GM10248 (cell line): Measurements from ENCODE around the gene CDHR1.

Experiments
- CTCF ChIA-PET: fragments of 300-600 bp; sonication (Branson Sonifier 250); formaldehyde crosslinking; extraction: SDS; loops from one replicate; lab custom pipeline; 2021; ENCODE audit warnings: antibody characterized with exemption; lab: Yijun Ruan, JAX
- POLR2A ChIA-PET: fragments of 350-650 bp; sonication (Branson Sonifier 250); formaldehyde crosslinking; extraction: SDS; loops from one replicate; lab custom pipeline; 2020; ENCODE audit warnings: antibody characterized with exemption; lab: Yijun Ruan, JAX
- DNase-seq: peaks from one replicate; pipeline ENCODE4 v3.0.0; 2012; ENCODE audit errors: extremely low spot score
- TF ChIP-seq, protein P1 (sequence below): IDR thresholded peaks from 2 replicates; pipeline ENCODE4 v1.5.1; 2012; ENCODE audit warnings: mild to moderate bottlenecking, low read depth; ENCODE audit errors: extremely low read depth, missing control alignments, control extremely low read depth

CDHR1 gene

DNA sequence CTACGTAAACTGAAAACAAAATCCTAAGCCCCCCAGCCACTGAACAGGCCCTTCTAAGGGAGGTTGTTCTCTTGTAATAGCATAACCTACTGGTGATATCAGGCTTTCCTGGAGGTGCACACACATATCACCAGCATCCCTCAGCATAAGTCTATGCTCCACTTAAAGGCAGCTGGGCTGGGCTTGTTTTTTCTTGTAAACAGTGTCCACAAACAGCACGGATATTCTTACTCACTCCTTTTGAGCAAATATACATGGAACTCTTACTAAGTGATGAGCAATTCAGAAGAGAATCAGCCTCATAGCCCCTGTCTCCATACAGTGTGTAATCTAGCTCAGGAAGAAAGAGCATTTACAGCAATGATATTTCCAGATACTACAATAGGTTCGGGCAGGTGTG, 44.6 kb downstream of the CDHR1 start:
- CTCF ChIA-PET, result interaction anchor here (0.8 to 1.8 kb wide), 4 partner anchors 12 to 298 kb away, joined by 3 to 7 read pairs (median 5); no protein-coding TSS in a partner anchor
- POLR2A ChIA-PET, result no interaction called here
- TF ChIP-seq, protein P1, sequence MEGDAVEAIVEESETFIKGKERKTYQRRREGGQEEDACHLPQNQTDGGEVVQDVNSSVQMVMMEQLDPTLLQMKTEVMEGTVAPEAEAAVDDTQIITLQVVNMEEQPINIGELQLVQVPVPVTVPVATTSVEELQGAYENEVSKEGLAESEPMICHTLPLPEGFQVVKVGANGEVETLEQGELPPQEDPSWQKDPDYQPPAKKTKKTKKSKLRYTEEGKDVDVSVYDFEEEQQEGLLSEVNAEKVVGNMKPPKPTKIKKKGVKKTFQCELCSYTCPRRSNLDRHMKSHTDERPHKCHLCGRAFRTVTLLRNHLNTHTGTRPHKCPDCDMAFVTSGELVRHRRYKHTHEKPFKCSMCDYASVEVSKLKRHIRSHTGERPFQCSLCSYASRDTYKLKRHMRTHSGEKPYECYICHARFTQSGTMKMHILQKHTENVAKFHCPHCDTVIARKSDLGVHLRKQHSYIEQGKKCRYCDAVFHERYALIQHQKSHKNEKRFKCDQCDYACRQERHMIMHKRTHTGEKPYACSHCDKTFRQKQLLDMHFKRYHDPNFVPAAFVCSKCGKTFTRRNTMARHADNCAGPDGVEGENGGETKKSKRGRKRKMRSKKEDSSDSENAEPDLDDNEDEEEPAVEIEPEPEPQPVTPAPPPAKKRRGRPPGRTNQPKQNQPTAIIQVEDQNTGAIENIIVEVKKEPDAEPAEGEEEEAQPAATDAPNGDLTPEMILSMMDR, result no peak
- DNase-seq, result no peak

DNA sequence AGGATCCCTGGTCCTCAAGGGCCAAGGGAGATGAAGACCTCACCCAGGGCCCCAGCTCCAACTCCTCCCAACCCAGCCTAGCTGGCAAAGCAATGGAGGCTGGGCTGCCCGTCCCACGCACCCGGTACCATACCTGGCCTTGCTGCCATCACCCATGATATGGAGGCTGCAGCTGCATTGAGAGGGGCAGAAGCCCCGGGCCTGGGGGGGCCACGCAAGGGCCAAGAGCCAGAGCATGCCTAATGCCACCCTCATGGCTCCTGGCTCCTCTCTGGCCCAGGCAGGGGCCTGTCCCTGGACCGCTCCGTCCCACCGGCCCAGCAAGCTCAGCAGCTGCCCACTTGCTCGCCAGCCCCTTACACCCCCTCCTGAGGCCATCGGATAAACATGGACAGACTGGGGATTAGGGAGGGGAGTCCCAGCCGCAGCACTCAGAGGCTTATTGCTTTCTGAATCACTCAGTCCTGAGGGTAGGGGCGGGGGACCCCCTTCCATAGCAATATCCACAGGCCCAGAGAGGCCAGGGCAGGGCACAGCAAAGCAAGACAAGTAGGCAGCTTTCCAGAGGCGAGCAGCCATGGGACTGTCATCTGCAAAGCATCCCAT, 47.0 kb downstream of the CDHR1 start, which contains the start of gene LRIT1:
Gene LRIT1 (minus strand): TSS at position 362 of the 606 bp plus-strand sequence. CDS start 107 bp downstream, at position 255.
- TF ChIP-seq, protein P1, result no peak
- POLR2A ChIA-PET, result no interaction called here
- DNase-seq, result no peak
- CTCF ChIA-PET, result interaction anchor here (1.3 to 2.2 kb wide), 2 partner anchors 24 to 39 kb away, joined by 3 to 8 read pairs; no protein-coding TSS in a partner anchor

DNA sequence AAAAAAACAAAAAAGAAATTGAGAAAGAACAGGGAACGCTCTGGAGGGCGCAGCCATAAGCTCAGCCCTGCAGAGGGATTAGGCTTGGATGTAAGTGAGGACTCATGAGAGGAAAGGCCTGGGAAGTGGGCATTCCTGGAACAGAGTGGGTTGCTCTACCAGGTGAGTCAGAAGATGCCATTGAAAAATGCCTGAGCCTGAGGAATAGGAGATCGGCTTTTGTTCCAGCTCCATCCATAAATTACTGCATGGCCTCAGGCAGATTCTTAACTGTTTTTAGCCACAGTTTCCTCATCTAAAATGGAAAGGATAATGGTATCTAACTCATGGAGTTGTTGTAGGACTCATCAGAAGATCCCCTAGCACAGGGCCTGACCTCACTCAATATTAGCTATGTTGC, 49.4 kb downstream of the CDHR1 start:
- TF ChIP-seq, protein P1, result no peak
- DNase-seq, result no peak
- CTCF ChIA-PET, result interaction anchor here (0.7 to 1.2 kb wide), 4 partner anchors 20 to 293 kb away, joined by 3 to 5 read pairs (median 3); no protein-coding TSS in a partner anchor
- POLR2A ChIA-PET, result interaction anchor here (0.6 kb wide), 1 partner anchor 361 kb away, joined by 3 read pairs; no protein-coding TSS in a partner anchor

DNA sequence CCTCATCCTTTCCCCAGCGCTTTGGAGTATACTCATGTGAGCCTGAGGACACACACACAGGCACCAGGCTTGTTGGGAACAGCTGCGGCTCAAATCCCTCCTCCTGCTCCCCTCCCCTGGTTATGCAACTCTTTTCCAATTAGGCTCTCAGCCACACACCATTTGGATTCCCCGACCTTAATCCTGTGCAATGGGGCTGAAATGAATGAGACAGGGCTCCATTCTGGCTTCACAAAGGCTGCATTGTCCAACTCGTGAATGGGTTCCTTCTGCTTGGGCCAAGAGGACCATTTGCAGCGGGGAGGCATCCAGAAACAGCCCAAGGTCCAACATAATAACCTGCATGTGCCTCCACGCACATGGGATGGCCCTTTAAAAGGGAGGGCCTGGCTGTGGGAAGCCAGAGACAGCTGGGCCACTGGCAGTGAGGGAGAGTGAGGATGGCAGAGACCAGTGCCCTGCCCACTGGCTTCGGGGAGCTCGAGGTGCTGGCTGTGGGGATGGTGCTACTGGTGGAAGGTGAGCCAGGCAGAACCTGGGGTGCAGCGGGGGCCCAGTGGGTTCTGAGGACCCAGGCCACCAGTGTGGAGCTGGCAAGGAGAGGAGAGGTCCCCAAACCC, 50.4 kb downstream of the CDHR1 start, which contains the start of gene RGR:
Gene RGR (plus strand): TSS at position 403 of the 620 bp plus-strand sequence. CDS start 38 bp downstream, at position 441.
- CTCF ChIA-PET, result interaction anchor here (0.6 to 1.1 kb wide), 4 partner anchors 11 to 42 kb away, joined by 3 read pairs; no protein-coding TSS in a partner anchor
- no peak for DNase-seq
- TF ChIP-seq, protein P1, result no peak
- POLR2A ChIA-PET, result no interaction called here

DNA sequence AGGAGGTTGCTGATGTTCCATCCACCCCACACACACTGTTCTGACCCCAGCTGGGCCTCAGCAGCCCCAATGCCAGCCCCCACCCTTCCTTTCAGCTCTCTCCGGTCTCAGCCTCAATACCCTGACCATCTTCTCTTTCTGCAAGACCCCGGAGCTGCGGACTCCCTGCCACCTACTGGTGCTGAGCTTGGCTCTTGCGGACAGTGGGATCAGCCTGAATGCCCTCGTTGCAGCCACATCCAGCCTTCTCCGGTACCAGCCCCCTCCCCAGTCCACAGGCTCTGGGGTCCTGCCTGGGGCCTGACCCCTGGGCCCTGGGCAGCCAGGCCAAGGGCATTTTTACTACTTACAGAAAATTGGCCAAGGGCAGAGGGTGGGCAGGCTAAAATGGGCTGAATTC, 53.2 kb downstream of the CDHR1 start:
- ChIA-PET CTCF (interaction anchor here (1.1 to 2.4 kb wide), 3 partner anchors 9 to 290 kb away, joined by 4 to 8 read pairs (median 6); no protein-coding TSS in a partner anchor), POLR2A (no interaction called here)
- DNase-seq, result no peak
- TF ChIP-seq, protein P1, result no peak

DNA sequence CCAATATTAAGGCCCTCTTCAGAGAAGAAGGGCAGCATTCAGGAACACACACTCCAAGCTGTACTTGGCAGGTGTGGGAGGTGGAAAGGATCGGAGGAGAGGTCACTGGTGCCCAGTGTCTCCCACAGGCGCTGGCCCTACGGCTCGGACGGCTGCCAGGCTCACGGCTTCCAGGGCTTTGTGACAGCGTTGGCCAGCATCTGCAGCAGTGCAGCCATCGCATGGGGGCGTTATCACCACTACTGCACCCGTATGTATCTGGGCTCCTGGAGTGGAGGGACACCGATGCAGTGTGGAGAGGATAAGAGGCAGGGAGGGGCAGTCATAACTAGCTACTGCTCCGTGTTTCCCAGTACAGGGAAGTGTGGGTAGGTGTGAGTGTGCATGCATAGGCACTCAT, 54.5 kb downstream of the CDHR1 start:
- ChIA-PET CTCF (interaction anchor here (0.9 to 2.4 kb wide), 3 partner anchors 16 to 289 kb away, joined by 4 to 8 read pairs (median 6); no protein-coding TSS in a partner anchor), POLR2A (no interaction called here)
- TF ChIP-seq, protein P1, result no peak
- no peak for DNase-seq
